ENCODE results near the gene GLRX2.

DNA sequence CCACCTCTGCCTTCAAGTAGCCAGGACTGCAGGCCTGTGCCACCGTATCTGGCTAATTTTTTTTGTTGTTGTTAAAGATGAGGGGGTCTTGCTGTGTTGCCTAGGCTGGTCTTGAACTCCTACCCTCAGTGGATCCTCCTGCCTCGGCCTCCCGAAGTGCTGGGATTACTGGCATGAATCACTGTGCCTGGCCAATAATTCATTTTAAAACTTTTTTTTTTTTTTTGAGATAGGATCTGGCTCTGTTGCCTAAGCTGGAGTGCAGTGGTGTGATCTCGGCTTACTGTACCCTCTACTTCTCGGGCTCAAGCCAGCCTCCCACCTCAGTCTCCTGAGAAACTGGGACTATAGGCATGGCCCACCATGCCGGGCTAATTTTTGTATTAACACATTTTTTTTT, 20.2 kb upstream of the GLRX2 start:
- TF ChIP-seq CTCF (IDR thresholded peaks at IDR 0.05) (no peak), POLR2A (IDR thresholded peaks at IDR 0.05) (no peak)

Measured in heart left ventricle (tissue), 13 donors.